IMR-90 (cell line): ENCODE results near the gene AIRE. TPM values are rescaled to one million over a fixed set of nuclear protein-coding genes. Genes with fewer than 3 reads are reported as not detected.

ENCODE experiments used
- ATAC-seq: fragments of 200-7000 bp; cut with Tn5 transposase; 2 replicates; pipeline ENCODE4 v1.9.1; 2020; ENCODE audit warnings: low read depth, mild to moderate bottlenecking, moderate library complexity
- BruUV-seq: library from RNA; stranded (reverse); fragments of 400-500 nt; replicated peaks from 2 replicates; lab custom pipeline; 2021; lab: Mats Ljungman, UMichigan
- CTCF ChIA-PET: fragments of 300-600 bp; formaldehyde crosslinking; extraction: SDS; loops from one replicate; lab custom pipeline; 2021; ENCODE audit warnings: antibody characterized with exemption; lab: Yijun Ruan, JAX
- POLR2A ChIA-PET: fragments of 300-600 bp; sonication (Branson Sonifier 250); formaldehyde crosslinking; loops from one replicate; lab custom pipeline; 2022; ENCODE audit warnings: antibody characterized with exemption; ENCODE audit not compliant: unreplicated experiment; lab: Charles Lee
- DNase-seq: peaks from one replicate; pipeline ENCODE4 v3.0.0; 2013
- H2AFZ ChIP-seq: replicated peaks from 2 replicates; pipeline ENCODE3; 2013; ENCODE audit warnings: low read length, mild to moderate bottlenecking; ENCODE audit not compliant: poor library complexity
- H2AK5ac ChIP-seq: 2 replicates; pipeline ENCODE4 v1.6.1; 2013; ENCODE audit warnings: low read depth, low read length, inconsistent platforms
- H2AK9ac ChIP-seq: replicated peaks from 2 replicates; pipeline ENCODE3; 2013; ENCODE audit warnings: mild to moderate bottlenecking, low read depth, low read length, moderate library complexity; ENCODE audit not compliant: poor library complexity
- H2BK120ac ChIP-seq: 2 replicates; pipeline ENCODE4 v1.6.1; 2013; ENCODE audit warnings: low read depth, low read length, inconsistent platforms
- H2BK15ac ChIP-seq: 3 replicates; pipeline ENCODE4 v1.6.1; 2013; ENCODE audit warnings: low read depth, low read length, inconsistent platforms
- H2BK20ac ChIP-seq: 2 replicates; pipeline ENCODE4 v1.6.1; 2013; ENCODE audit warnings: low read depth, mild to moderate bottlenecking, inconsistent platforms, low read length, moderate library complexity
- H2BK5ac ChIP-seq: 2 replicates; pipeline ENCODE4 v1.6.1; 2013; ENCODE audit warnings: mild to moderate bottlenecking, low read depth, low read length, inconsistent platforms; ENCODE audit not compliant: poor library complexity, severe bottlenecking
- H3K14ac ChIP-seq: replicated peaks from 2 replicates; pipeline ENCODE4 v1.6.1; 2013; ENCODE audit warnings: low read depth, low read length, inconsistent platforms
- H3K18ac ChIP-seq: 2 replicates; pipeline ENCODE4 v1.6.1; 2013; ENCODE audit warnings: low read depth, low read length, control low read depth
- H3K23ac ChIP-seq: 2 replicates; pipeline ENCODE4 v1.6.1; 2013; ENCODE audit warnings: low read depth, low read length, inconsistent platforms
- H3K27ac ChIP-seq: 2 replicates; pipeline ENCODE4 v1.5.1; 2013; ENCODE audit warnings: mild to moderate bottlenecking, control low read depth, low read length; ENCODE audit not compliant: insufficient read depth
- H3K27me3 ChIP-seq: 2 replicates; pipeline ENCODE4 v1.6.1; 2013; ENCODE audit warnings: low read length; ENCODE audit not compliant: control insufficient read depth, insufficient read depth
- H3K36me3 ChIP-seq: 2 replicates; pipeline ENCODE4 v1.6.1; 2013; ENCODE audit warnings: low read length, mixed read lengths; ENCODE audit not compliant: control insufficient read depth, insufficient read depth
- H3K4ac ChIP-seq: 2 replicates; pipeline ENCODE4 v1.6.1; 2013; ENCODE audit warnings: low read depth, low read length, inconsistent platforms
- H3K4me1 ChIP-seq: 2 replicates; pipeline ENCODE4 v1.6.1; 2013; ENCODE audit warnings: low read length, mixed read lengths; ENCODE audit not compliant: control insufficient read depth, insufficient read depth
- H3K4me2 ChIP-seq: 2 replicates; pipeline ENCODE4 v1.6.1; 2013; ENCODE audit warnings: low read depth, mild to moderate bottlenecking, control low read depth, low read length, moderate library complexity
- H3K4me3 ChIP-seq: 2 replicates; pipeline ENCODE4 v1.5.1; 2013; ENCODE audit warnings: low read depth, mild to moderate bottlenecking, control low read depth, low read length, moderate library complexity; ENCODE audit not compliant: insufficient read depth
- H3K56ac ChIP-seq: 2 replicates; pipeline ENCODE4 v1.6.1; 2013; ENCODE audit warnings: low read length, inconsistent platforms; ENCODE audit not compliant: insufficient read depth; ENCODE audit errors: extremely low read depth
- H3K79me1 ChIP-seq, 2 experiments: 2 replicates each; pipeline ENCODE4 v1.6.1; 2013; ENCODE audit warnings: low read length in 2 of 2, inconsistent platforms in 1 of 2, low read depth in 1 of 2
- H3K9ac ChIP-seq: 2 replicates; pipeline ENCODE4 v1.6.1; 2013; ENCODE audit warnings: low read depth, low read length, control low read depth
- H3K9me1 ChIP-seq: 2 replicates; pipeline ENCODE4 v1.6.1; 2013; ENCODE audit warnings: low read length, inconsistent platforms; ENCODE audit not compliant: insufficient read depth
- H3K9me3 ChIP-seq: 2 replicates; pipeline ENCODE4 v1.6.1; 2013; ENCODE audit warnings: low read length; ENCODE audit not compliant: control insufficient read depth, insufficient read depth
- H4K20me1 ChIP-seq: 2 replicates; pipeline ENCODE4 v1.6.1; 2013; ENCODE audit warnings: low read length, inconsistent platforms; ENCODE audit not compliant: insufficient read depth
- H4K5ac ChIP-seq: 2 replicates; pipeline ENCODE4 v1.6.1; 2013; ENCODE audit warnings: mild to moderate bottlenecking, low read depth, low read length, control low read depth
- H4K8ac ChIP-seq, 2 experiments: 2 replicates each; pipeline ENCODE4 v1.6.1; 2013; ENCODE audit warnings: low read depth in 2 of 2, low read length in 2 of 2, control low read depth in 1 of 2, inconsistent platforms in 1 of 2
- H4K91ac ChIP-seq: 2 replicates; pipeline ENCODE4 v1.6.1; 2013; ENCODE audit warnings: low read depth, low read length, inconsistent platforms; ENCODE audit not compliant: insufficient read depth
- BHLHE40 ChIP-seq: fragments of 150-350 bp; IDR thresholded peaks from 2 replicates; pipeline ENCODE4 v1.6.1; 2016; ENCODE audit warnings: mild to moderate bottlenecking, low read depth, low read length
- CEBPB ChIP-seq: IDR thresholded peaks from 2 replicates; pipeline ENCODE4 v1.6.1; 2012; ENCODE audit warnings: low read depth, low read length, improper control_type of control experiment
- FOS ChIP-seq: fragments of 150-350 bp; IDR thresholded peaks from 2 replicates; pipeline ENCODE4 v1.6.1; 2016; ENCODE audit warnings: low read depth, low read length
- MAFK ChIP-seq: IDR thresholded peaks from 2 replicates; pipeline ENCODE4 v1.6.1; 2012; ENCODE audit warnings: low read depth, low read length, improper control_type of control experiment
- MAZ ChIP-seq: IDR thresholded peaks from 2 replicates; pipeline ENCODE4 v1.6.1; 2012; ENCODE audit warnings: low read depth, mild to moderate bottlenecking, low read length, improper control_type of control experiment, moderate library complexity, borderline replicate concordance
- NFE2L2 ChIP-seq: fragments of 150-350 bp; IDR thresholded peaks from 2 replicates; pipeline ENCODE4 v1.6.1; 2016; ENCODE audit warnings: low read depth, mild to moderate bottlenecking, low read length
- POLR2A ChIP-seq: IDR thresholded peaks from 2 replicates; pipeline ENCODE4 v1.6.1; 2012; ENCODE audit warnings: mild to moderate bottlenecking, low read depth, low read length
- RAD21 ChIP-seq: IDR thresholded peaks from 2 replicates; pipeline ENCODE4 v1.6.1; 2012; ENCODE audit warnings: low read length, improper control_type of control experiment
- WGBS, 2 experiments: methylation state at CpG; one replicate each; pipeline versions ENCODE4 v1.1.5 to v1.1.7; 2013; ENCODE audit warnings: missing lambda C conversion rate in 2 of 2; ENCODE audit not compliant: insufficient read length in 1 of 2; ENCODE audit errors: extremely low coverage in 2 of 2; 5-methylcytosine and 5-hydroxymethylcytosine counted together
- dilution Hi-C: fragments of 300-500 bp; cut with HindIII; formaldehyde crosslinking; loops from one replicate; pipeline ENCODE4 v1.14.3; 2018; ENCODE audit warnings: low sequenced_read_pairs; ENCODE audit not compliant: unreplicated experiment
- in situ Hi-C: fragments of 300-500 bp; cut with MboI; formaldehyde crosslinking; loops from 3 replicates; pipeline ENCODE4 v1.14.3; 2019; ENCODE audit warnings: low sequenced_read_pairs, inconsistent platforms, mixed read lengths
- intact Hi-C: fragments of 100-400 bp; cut with micrococcal nuclease; formaldehyde crosslinking; loops from 2 replicates; pipeline ENCODE4 v1.10.0; 2022
- polyA plus RNA-seq, 3 experiments: library from polyadenylated mRNA; depleted of rRNA; stranded (reverse); fragments of >200 nt; gene quantifications; 2 replicates each; pipeline ENCODE4 v1.2.3, GENCODE V29; 2012; ENCODE audit warnings: low replicate concordance in 1 of 3
- total RNA-seq: library from RNA; depleted of rRNA; stranded (reverse); fragments of >200 nt; gene quantifications from 2 replicates; pipeline ENCODE4 v1.2.3, GENCODE V29; 2012
- TF ChIP-seq, protein P1 (sequence below): fragments of 150-350 bp; IDR thresholded peaks from 2 replicates; pipeline ENCODE4 v1.6.1; 2016; ENCODE audit warnings: low read depth, mild to moderate bottlenecking, low read length, moderate library complexity, borderline replicate concordance
- TF ChIP-seq, protein P2 (sequence below): conservative IDR thresholded peaks from 2 replicates; pipeline ENCODE4 v1.5.1; 2012; ENCODE audit warnings: mild to moderate bottlenecking, low read depth, low read length, improper control_type of control experiment
- TF ChIP-seq, protein P3 (sequence below): fragments of 150-350 bp; IDR thresholded peaks from 2 replicates; pipeline ENCODE4 v1.6.1; 2017; ENCODE audit warnings: mild to moderate bottlenecking, antibody characterized with exemption, low read length, low read depth

AIRE gene
- total and polyA plus RNA-seq, 2 of the 4 experiments (the other 2 are of a cell fraction) = 0.05 TPM; not detected in 1

DNA sequence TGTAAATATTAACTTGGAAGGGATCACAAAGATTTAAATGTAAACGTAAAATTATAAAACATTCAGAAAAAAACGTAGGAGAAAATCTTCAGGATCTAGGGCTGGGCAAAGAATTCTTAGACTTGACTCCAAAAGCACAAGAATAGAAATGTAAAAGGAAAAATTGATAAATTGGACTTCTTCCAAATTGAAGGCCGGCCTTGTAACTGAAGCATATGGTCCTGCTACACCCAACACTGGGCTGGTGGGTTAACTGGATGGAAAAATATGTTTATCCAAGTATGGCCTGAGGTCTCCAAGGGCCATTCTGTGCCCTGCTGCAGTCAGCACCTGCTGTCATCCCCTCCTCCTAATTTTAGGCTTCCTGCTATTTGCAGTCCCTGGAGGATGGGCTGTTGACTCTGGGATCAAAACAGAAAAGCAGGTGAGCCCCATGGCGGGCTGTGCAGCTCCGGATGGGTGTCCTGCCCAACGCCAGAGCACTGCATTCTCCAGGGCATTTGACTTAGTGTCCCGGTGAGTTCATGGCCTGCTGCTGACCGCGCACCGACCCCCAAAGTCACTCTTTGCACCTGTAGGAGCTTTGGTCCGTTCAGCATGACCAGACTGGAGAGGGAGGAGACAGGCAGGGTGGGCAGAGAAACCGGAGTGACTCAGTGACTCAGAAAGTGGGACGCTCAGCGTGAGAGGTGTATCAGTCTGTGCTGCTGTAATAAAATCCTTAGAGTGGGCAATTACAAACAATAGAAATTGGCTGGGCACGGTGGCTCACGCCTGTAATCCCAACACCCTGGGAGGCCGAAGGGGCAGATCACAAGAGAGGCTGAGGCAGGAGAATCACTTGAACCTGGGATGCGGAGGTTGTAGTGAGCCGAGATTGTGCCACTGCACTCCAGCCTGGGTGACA, 6.1 kb upstream of the AIRE start:
- H2AK9ac ChIP-seq = no peak overlapping the region
- no peak overlapping the region for H3K4me2 ChIP-seq
- no peaks in the 10 kb centered on the region for H3K9me1 ChIP-seq
- WGBS, 2 experiments = 85% methylated on average over 4 of the region's 19 CpGs; no CpG with 5 or more reads in 1 of the 2 experiments
- in situ Hi-C loops = no loop called here
- H4K5ac ChIP-seq = no peak overlapping the region
- BruUV-seq = no TSS peak
- H3K56ac ChIP-seq = no peak overlapping the region
- no peaks in the 10 kb centered on the region for H3K36me3 ChIP-seq
- H2BK120ac ChIP-seq = no peak overlapping the region
- no peaks in the 10 kb centered on the region for H4K20me1 ChIP-seq
- no peaks in the 10 kb centered on the region for H3K4me1 ChIP-seq
- dilution Hi-C loops = no loop called here
- no peak overlapping the region for H2BK5ac ChIP-seq
- no peak for DNase-seq
- no peak overlapping the region for H3K18ac ChIP-seq
- peaks cover 21% of the 10 kb centered on the region for H3K27me3 ChIP-seq
- H3K79me1 ChIP-seq = no peaks in the 10 kb centered on the region
- no peak overlapping the region for H3K27ac ChIP-seq
- no peak overlapping the region for H4K91ac ChIP-seq
- ATAC-seq = no peak
- H3K9ac ChIP-seq = no peak overlapping the region
- H3K4me3 ChIP-seq = no peak overlapping the region
- H3K4ac ChIP-seq = no peak overlapping the region
- no peaks in the 10 kb centered on the region for H3K9me3 ChIP-seq
- TF ChIP-seq NFE2L2 (no peak), MAFK (no peak), MAZ (no peak), CEBPB (no peak), FOS (no peak), BHLHE40 (no peak), POLR2A (no peak), RAD21 (no peak)
- TF ChIP-seq, protein P1, sequence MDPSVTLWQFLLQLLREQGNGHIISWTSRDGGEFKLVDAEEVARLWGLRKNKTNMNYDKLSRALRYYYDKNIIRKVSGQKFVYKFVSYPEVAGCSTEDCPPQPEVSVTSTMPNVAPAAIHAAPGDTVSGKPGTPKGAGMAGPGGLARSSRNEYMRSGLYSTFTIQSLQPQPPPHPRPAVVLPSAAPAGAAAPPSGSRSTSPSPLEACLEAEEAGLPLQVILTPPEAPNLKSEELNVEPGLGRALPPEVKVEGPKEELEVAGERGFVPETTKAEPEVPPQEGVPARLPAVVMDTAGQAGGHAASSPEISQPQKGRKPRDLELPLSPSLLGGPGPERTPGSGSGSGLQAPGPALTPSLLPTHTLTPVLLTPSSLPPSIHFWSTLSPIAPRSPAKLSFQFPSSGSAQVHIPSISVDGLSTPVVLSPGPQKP = no peak
- TF ChIP-seq, protein P2, sequence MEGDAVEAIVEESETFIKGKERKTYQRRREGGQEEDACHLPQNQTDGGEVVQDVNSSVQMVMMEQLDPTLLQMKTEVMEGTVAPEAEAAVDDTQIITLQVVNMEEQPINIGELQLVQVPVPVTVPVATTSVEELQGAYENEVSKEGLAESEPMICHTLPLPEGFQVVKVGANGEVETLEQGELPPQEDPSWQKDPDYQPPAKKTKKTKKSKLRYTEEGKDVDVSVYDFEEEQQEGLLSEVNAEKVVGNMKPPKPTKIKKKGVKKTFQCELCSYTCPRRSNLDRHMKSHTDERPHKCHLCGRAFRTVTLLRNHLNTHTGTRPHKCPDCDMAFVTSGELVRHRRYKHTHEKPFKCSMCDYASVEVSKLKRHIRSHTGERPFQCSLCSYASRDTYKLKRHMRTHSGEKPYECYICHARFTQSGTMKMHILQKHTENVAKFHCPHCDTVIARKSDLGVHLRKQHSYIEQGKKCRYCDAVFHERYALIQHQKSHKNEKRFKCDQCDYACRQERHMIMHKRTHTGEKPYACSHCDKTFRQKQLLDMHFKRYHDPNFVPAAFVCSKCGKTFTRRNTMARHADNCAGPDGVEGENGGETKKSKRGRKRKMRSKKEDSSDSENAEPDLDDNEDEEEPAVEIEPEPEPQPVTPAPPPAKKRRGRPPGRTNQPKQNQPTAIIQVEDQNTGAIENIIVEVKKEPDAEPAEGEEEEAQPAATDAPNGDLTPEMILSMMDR = no peak
- TF ChIP-seq, protein P3, sequence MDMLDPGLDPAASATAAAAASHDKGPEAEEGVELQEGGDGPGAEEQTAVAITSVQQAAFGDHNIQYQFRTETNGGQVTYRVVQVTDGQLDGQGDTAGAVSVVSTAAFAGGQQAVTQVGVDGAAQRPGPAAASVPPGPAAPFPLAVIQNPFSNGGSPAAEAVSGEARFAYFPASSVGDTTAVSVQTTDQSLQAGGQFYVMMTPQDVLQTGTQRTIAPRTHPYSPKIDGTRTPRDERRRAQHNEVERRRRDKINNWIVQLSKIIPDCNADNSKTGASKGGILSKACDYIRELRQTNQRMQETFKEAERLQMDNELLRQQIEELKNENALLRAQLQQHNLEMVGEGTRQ = no peak
- H2BK15ac ChIP-seq = no peak overlapping the region
- H2BK20ac ChIP-seq = no peak overlapping the region
- H4K8ac ChIP-seq = no peak overlapping the region
- H3K23ac ChIP-seq = no peak overlapping the region
- no peak overlapping the region for H3K14ac ChIP-seq
- ChIA-PET CTCF (no interaction called here), POLR2A (no interaction called here)
- no peak overlapping the region for H2AFZ ChIP-seq
- intact Hi-C loops = no loop called here
- H2AK5ac ChIP-seq = no peak overlapping the region
